NCI-H2227 treated with DMSO at 0.1 percent for 48 hours (cell line): ENCODE data around the gene NCAM2.
A peak's percentile ranks its signal among the peaks of the same experiment; 100 is the strongest.
"Not testable (repeated sequence)": the region's sequence is repeated elsewhere in the genome, so short reads cannot be mapped to it uniquely, and the experiment has no call there.

Source experiments
- DNase-seq: peaks from one replicate; lab custom pipeline; 2025; lab: John Stamatoyannopoulos, UW

The NCAM2 gene

GRCh38 chr21:21103692-21104091 is 105.5 kb downstream of the NCAM2 start:
- DNase-seq: no peak

GRCh38 chr21:21109736-21110135 is 111.5 kb downstream of the NCAM2 start:
- DNase-seq: no peak

- peak; percentile 56 for DNase-seq
Measured at GRCh38 chr21:21111309-21111920, 113.2 kb downstream of the NCAM2 start.

- peak; percentile 63 for DNase-seq
Measured at GRCh38 chr21:21114461-21114860, 116.3 kb downstream of the NCAM2 start.

- DNase-seq: no peak
Measured at GRCh38 chr21:21119091-21119490, 120.9 kb downstream of the NCAM2 start.

GRCh38 chr21:21122680-21123079 is 124.5 kb downstream of the NCAM2 start:
- no peak for DNase-seq

GRCh38 chr21:21132390-21132789 is 134.2 kb downstream of the NCAM2 start:
- no peak for DNase-seq

GRCh38 chr21:21137986-21138385 is 139.8 kb downstream of the NCAM2 start:
- DNase-seq: peak; percentile 79

- no peak for DNase-seq
Measured at GRCh38 chr21:21146587-21147373, 148.6 kb downstream of the NCAM2 start.

- no peak for DNase-seq
Measured at GRCh38 chr21:21147374-21147745, 149.2 kb downstream of the NCAM2 start.

- no peak for DNase-seq
Measured at GRCh38 chr21:21148009-21148408, 149.8 kb downstream of the NCAM2 start.

GRCh38 chr21:21148514-21148913 is 150.3 kb downstream of the NCAM2 start:
- no peak for DNase-seq

GRCh38 chr21:21149445-21149844 is 151.2 kb downstream of the NCAM2 start:
- not testable (repeated sequence) for DNase-seq

GRCh38 chr21:21151231-21151630 is 153.0 kb downstream of the NCAM2 start:
- DNase-seq: no peak

- DNase-seq: no peak
Measured at GRCh38 chr21:21156397-21156796, 158.2 kb downstream of the NCAM2 start.

GRCh38 chr21:21156957-21157356 is 158.7 kb downstream of the NCAM2 start:
- no peak for DNase-seq

- DNase-seq: no peak
Measured at GRCh38 chr21:21158376-21158918, 160.2 kb downstream of the NCAM2 start.

- DNase-seq: no peak
Measured at GRCh38 chr21:21159253-21159899, 161.2 kb downstream of the NCAM2 start.

GRCh38 chr21:21162786-21163185 is 164.6 kb downstream of the NCAM2 start:
- DNase-seq: no peak

- DNase-seq: peak; percentile 86
Measured at GRCh38 chr21:21163904-21164303, 165.7 kb downstream of the NCAM2 start.

- DNase-seq: no peak
Measured at GRCh38 chr21:21165063-21165645, 166.9 kb downstream of the NCAM2 start.

- DNase-seq: peak; percentile 74
Measured at GRCh38 chr21:21174676-21175075, 176.5 kb downstream of the NCAM2 start.
